GM12875 (cell line): Measurements from ENCODE around the gene CTNNB1.

Experiments used
- H3K4me3 ChIP-seq: one replicate; pipeline ENCODE4 v1.5.1; 2011; ENCODE audit warnings: low read depth, low read length, control low read depth
- CTCF ChIP-seq: IDR thresholded peaks from 2 replicates; pipeline ENCODE4 v1.5.1; 2011; ENCODE audit warnings: low read depth, mild to moderate bottlenecking, control low read depth, inconsistent platforms, low read length, moderate library complexity, borderline replicate concordance; ENCODE audit not compliant: insufficient read depth

Gene CTNNB1

GRCh38 chr3:41241161-41241560 is 41.9 kb downstream of the CTNNB1 start:
- no peak for TF ChIP-seq CTCF
- H3K4me3 ChIP-seq: no peak overlapping the region

GRCh38 chr3:41241800-41242571 is 42.7 kb downstream of the CTNNB1 start:
- TF ChIP-seq CTCF: no peak
- H3K4me3 ChIP-seq: no peak overlapping the region

GRCh38 chr3:41243183-41243582 is 43.9 kb downstream of the CTNNB1 start:
- H3K4me3 ChIP-seq: no peak overlapping the region
- no peak for TF ChIP-seq CTCF

- no peak for TF ChIP-seq CTCF
- no peak overlapping the region for H3K4me3 ChIP-seq
These were observed 45.5 kb downstream of the CTNNB1 start for GRCh38 chr3:41244620-41245336.

GRCh38 chr3:41247055-41248004 is 48.0 kb downstream of the CTNNB1 start:
- H3K4me3 ChIP-seq: no peak overlapping the region
- no peak for TF ChIP-seq CTCF

- no peak for TF ChIP-seq CTCF
- no peak overlapping the region for H3K4me3 ChIP-seq
These were observed 49.2 kb downstream of the CTNNB1 start for GRCh38 chr3:41248525-41248924.
